Stimulated activated CD8-positive, alpha-beta memory T cell treated with anti-CD3 and anti-CD28 coated beads, Interleukin-4, amount 100 ng/mL, for 4 hours (primary cell): Measurements from ENCODE around the gene ARFGEF3.

Experiments
- DNase-seq, 2 donors: peaks; one replicate each; pipeline ENCODE4 v3.0.0-alpha.2; 2020; ENCODE audit warnings: low read depth in 2 of 2, low spot score in 1 of 2

The ARFGEF3 gene

DNA sequence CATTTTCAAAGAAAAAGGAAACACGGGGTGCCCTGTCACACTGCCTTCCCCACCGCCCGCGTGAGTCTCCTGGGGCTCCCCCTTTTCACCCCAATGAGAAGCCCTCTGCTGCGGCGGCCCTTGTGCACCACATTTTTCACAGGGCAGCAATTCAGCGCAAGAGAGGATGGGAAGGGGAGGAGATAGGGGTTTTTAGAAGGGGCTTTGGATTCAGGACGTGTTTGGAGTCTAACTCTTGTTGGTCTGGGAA, 726 bp upstream of the ARFGEF3 start:
- DNase-seq: no peak

DNA sequence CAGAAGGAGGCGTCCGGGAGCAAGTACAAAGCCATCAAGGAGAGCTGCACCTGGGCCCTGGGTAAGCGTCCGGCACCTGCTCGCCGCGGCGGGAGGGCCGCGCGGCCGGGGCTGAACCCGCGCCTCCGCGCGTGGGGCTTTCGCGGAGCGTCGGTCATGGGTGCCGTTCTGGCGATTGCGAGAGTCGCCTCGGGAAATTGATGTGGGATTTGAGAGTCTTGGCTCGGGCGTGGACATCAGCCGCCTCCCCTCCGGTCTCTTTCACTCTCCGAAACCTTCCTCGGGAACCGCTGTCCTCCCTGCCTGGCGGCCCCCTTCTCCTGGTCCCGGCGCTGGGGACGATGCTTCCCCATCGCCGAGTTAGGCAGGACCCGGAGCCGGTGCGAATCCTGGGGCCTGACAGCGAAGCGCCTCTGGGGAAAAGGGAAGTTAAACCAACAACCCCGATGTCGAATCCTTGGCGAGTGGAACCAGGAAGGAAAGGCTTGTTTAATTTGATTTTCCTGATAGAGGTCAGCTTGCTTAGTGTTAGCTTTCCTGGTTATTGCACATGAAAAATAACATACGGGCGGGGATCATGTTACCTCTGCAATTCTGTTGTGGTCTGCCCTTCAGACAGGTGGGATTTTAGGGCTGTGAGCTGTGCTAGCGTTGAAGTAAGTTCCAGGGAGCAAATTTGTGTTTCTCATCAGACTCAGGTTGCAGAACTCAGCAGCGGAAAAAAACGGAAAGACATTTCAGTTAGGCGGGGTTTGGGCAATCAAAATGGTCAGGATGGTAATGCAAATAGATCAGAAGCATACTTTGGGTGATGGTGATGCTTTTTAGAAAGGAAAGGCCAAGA, 594 bp downstream of the ARFGEF3 start:
- no peak for DNase-seq

DNA sequence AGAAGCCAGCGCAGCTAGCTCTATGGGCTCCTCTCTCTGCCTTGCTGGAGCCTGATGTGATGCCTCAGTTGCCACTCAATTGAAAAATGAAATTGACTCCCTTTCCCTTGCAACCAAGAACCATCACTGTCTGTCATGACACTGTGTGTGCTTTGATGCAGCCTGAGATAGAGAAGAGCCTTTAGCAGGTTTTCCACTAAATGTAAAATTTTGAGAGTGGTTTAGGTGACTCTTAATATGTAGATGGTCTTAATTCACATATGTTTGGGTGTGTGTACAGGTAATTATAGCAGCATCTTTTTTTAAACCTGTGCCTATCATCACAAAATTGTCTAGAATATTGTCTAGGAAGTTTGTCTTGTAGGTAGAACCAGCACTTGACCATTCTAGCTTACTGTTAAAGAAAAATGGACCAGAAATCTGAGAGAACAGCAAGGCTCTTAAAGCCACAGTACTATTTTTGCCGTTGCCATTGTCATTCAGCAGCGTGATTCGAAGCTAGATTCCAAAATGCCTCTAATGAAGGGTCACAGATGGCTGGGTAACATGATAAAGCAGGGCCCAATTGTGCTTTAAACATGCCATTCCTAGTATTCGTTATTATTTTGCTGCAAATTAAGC, 1.3 kb downstream of the ARFGEF3 start:
- DNase-seq: no peak

DNA sequence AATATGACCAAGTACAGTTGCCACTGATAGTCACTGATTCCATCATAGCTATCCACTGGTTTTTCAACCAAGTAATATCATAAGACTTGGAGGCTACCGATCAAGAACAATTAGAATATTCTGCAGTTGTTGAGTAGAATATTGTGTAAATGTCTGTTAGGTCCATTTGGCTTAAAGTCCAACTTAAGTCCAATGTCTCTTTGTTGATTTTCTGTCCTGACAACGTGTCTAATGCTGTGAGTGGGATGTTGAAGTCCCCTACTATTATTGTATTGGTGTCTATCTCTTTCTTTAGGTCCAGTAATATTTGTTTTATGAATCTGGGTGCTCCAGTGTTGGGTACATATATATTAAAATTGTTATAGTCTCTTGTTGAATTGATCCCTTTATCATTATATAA, 13.9 kb downstream of the ARFGEF3 start:
- no peak for DNase-seq

DNA sequence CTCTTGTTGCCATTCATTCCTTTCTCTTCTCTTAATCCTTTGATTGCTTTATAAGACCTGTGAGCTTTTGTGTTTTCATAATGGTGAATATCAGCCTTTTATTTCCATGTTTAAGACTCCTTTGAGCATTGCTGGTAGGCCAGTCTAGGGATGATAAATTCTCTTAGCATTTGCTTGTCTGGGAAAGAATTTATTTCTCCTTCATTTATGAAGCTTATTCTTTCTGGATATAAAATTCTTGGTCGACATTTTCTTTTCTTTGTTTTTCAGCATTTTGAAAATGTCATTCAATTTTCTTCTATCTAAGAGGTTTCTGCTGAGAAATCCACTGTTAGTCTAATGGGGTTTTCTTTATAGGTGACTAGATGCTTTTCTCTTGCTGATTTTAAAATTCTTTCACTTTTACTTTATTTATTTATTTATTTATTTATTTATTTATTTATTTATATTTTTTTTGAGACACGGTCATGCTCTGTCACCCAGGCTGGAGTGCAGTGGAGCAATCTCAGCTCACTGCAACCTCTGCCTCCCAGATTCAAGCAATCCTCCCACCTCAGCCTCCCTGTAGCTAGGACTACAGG, 15.0 kb downstream of the ARFGEF3 start:
- DNase-seq: no peak

DNA sequence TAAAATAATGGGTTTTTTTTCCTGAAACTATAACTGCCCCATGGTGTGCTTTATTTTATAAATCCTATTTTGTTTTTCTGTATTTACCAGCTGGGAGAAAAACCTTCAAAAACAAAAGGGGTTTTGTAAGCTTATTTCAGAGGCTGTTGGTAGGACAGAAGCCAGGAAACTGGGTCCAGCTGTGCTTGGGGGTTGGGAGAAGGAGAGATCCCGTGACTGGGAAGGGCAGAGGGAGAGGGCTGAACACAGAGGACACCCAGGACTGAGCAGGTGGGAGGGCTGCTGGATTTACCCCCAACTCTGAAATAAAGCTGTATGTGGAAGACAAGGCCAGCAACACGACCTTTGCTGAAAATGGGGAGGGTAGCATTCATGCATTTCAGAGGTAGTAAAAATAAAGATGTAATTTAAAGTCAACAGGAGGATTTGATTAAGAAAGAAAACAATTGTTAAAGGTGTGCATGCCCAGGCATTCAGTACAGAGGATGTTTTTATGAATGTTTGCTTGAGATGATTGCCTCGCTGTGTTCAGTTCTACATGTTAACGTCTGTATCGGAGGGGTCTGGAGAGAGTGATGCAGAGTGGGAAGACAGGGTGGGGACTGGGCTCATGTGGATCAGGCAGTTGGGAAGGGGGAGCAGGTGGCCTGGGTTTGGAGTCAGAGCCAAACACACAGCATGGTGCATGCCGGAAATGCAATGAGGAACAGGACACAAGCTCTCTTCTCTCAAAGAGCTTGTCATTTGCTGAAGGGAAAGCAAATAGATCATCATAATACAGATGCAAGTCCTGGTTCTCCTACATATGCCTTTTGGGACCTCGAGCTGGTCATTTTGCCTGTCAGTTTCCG, 21.4 kb downstream of the ARFGEF3 start:
- DNase-seq: no peak

DNA sequence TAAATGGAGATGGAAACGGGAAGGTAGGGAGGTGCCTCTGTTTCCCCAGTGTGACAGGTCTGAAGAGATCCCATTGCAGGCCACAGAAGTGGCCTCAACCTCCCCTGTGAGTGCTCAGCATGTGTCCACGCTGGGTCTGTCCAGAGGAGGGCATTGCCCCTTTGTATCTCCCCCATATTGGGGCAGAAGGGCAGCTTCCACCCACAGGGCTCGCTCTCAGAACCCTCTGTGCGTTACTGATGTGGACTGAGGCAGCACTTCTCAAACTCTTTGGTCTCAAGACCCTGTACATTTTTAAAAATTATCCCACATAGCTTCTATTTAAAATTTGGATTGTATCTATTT, 22.0 kb downstream of the ARFGEF3 start:
- DNase-seq: no peak

DNA sequence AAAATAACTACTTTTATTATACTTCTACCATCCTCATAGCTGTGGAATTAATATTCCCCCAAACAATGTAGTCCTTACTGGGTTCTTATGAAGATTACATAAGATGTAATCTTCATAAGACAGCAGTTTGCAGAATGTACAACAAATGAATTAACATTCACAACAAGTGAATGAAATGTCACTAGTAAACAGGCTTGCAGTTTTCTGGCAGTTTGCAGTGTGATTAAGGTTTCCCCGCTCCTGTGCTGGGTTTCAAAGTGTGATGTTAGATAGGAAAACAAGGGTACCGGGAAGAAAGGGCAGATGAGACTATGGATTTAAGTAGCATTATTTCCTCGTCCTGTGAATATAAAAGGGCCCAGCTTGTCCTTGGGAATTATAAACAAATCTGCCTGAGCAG, 22.5 kb downstream of the ARFGEF3 start:
- DNase-seq: no peak

DNA sequence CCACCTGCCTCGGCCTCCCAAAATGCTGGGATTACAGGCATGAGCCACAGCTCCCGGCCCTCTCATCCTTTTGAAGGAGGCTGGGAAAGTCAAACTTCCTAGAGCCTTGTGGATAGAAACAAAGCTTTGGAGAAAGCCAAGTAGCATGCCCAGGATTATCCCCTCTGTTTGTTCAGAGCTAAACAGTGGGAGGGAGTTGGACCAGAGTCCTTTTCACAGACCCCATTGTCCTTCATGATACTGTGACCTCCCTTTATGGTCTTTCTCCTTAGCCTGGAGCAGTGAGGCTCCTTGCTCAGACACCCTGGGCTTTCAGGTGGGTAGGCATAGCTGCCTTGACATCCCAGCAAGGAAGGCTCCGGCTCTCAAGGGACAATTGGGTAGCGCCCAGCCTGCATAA, 25.4 kb downstream of the ARFGEF3 start:
- DNase-seq: no peak

DNA sequence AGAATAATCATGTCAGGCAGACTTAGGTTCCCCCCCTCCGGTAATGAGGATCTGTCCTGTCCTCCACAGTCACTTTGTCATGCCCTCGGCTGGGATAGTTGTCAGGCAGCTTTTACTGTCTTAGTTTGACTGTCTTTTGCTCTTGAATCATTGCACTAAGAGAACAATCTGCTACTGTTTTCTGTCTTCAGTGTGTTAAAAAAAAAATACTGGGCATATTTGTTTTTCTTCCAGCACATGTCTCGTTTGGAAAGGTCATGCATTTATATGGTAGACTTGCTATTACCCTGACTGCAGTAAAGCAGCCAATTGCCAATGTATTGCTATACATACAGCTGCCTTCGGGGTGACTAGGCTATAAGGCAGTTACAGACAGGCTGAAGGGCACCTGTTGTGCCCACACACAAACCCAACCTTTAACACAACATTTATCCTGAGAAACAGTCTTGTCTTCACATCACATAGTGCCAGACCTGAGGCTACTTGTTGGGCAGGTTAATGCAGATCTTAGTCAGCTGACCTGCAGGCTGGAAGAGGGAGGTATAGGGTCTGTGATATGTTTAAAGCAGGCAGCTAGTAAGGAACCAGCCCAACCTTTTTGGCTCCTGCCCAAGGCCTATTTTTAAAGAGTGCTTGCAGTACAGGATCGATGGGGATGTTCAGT, 26.7 kb downstream of the ARFGEF3 start:
- DNase-seq: no peak

DNA sequence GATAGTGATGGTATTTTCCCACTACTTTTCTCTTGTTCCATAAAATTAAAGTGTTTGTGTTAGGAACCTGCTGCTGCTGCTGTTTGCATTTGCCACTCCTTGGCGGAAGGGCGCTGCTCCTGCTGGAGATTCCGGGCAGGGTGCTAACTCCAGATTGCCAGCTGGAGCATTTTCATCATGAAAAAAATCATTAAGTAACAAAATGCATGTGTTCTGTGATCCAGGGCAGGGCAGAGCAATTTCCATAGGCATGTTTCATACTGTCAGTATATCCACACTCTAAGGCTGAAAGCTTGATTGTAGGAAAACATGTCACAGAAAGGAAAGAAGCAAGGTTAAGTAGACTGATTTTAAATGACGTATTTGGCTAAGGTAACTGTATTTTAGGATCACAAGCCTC, 32.5 kb downstream of the ARFGEF3 start:
- DNase-seq: no peak

DNA sequence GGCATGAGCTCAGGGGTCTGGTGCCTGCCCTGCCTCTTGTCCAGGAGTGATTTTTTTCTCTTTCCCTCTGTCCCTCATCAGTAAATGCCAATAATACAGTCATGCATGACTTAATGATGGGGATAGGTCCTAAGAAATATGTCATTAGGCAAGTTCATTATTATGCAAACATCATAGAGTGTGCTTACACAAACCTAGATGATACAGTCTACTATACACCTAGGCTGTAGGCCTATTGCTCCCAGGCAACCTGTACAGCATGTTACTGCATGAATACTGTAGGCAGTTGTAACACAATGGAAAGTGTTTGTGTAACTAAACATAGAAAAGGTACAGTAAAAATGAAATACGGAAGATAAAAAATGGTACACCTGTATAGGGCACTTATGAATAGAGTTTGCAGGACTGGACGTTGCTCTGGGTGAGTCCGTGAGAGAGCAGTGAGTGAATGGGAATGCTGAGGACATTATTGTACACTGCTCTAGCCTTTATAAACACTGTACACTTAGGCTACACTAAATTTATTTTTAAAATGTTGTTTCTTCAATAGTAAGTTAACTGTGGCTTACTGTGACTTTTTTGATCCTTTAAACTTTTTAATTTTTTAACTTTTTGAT, 34.5 kb downstream of the ARFGEF3 start:
- DNase-seq: no peak

DNA sequence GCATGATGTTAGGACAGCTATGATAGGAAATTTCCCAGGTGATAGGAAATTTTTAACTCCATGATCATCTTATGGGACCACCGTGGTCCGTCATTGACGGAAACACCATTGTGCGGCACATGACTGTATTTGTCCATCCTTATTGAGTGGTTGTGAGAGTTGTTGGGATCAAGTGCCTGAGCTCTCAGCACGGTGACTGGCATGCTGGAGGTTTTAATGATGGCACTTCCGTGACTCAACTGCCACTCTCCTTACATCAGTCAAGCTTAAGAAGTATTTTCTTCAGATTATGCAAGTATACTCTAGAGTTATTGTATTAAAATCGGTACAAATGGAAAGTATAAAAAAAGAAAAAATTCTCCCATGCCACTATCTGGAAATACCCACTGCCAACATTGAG, 35.8 kb downstream of the ARFGEF3 start:
- no peak for DNase-seq

DNA sequence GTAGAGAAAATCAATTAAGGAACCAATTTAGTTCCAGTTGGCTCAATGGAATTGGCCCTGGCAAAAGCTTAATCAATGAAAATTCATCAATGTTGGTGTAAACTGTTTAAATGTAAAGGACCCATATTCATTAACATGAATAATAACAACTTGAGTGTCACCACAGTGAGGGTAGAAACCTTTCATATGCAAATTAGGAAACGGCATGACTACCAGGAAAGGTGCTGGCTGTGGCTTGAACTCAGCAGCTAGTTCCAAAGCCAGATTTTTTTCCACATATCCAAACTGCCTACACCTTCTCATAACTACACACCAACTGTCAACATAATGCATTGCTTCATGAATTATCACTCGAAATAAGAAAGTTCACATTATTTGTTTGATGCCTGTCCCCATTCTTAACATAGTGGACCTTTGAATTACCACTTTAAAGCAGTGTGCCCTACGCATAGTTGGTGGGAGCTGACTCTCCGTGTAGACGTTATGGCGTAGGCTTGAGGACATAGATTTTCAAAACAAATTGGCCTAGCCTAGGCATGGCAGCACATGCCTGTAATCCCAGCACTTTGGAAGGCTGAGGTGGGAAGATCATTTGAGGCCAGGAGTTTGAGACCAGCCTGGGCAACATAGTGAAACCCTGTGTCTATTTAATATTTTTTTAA, 36.8 kb downstream of the ARFGEF3 start:
- no peak for DNase-seq

DNA sequence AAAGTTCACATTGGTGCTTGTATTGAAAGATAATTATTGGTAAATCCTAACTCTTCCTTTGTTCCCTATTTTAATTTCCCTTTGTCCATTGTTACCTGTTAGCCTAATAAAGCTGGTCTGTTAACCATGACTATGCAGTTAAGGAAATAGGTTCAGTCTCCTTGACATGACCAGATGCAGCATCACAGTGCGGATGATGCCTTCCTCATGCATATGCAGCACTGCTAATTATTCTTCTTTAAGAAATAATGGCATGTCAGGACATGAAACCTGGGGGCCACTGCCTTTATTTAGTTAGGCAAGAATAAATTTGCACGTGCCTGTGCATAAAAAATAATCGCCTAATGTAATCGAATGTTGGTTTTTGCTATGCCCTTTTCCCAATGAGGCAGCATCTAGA, 40.1 kb downstream of the ARFGEF3 start:
- no peak for DNase-seq

DNA sequence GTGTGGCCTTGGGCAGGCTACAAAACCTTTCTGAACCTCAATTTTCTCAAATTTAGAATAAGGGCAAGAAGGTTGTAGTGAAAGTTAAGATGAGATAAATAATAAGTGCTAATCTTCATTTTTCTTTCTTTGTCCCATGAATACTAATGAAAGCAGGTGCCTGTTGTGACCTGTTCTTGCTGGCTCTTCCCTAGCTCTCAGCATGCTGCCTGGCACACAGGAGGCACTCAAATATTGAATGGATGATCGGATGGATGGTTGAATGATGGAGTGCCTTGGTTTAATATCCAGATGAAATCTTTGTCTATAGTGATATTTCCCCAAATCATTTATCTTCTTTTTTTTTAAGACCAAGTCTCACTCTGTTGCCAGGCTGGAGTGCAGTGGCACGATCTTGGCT, 41.6 kb downstream of the ARFGEF3 start:
- DNase-seq: no peak

DNA sequence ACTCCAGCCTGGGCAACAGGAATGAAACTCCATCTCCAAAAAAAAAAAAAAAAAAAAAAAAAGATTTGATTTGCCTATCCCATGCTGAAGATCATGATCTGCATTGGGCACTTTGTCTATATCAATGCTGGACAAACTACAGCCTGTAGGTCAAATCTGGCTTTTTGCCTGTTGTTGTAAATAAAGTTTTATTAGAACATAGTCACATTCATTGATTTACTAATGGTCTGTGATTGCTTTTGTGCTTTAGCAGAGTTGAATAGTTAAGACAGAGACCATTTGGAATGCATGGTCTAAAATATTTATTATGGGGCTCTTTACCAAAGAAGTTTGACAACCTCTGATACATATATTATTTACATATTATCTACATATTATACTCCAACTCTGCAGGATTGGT, 42.6 kb downstream of the ARFGEF3 start:
- no peak for DNase-seq

DNA sequence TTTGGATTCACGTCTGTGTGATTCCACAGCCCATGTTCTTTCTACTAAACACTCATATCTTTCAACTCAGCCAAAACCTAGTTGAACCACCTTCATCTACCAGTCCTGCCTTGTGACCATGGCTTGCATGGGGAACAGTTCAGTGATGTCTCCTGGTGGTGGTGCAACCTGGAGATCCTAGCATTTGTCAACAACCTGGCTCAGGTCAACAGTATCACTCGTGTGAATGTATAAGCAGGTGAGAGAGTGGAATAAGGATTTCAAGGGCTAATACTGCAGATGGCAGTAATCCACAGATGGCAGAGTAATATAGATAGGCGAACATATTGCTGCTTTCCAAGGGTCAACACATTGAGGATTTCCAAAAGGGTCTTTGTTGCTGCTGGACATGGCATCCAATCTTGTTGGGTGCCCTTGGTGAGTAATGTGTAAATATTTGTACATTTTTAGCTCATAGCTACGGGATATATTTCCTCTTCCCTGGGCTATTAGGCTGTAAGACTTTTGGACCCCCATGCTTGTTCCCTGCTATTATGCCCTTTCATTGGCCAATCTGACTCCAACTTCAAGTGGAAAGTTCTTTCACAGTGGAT, 43.1 kb downstream of the ARFGEF3 start:
- no peak for DNase-seq

DNA sequence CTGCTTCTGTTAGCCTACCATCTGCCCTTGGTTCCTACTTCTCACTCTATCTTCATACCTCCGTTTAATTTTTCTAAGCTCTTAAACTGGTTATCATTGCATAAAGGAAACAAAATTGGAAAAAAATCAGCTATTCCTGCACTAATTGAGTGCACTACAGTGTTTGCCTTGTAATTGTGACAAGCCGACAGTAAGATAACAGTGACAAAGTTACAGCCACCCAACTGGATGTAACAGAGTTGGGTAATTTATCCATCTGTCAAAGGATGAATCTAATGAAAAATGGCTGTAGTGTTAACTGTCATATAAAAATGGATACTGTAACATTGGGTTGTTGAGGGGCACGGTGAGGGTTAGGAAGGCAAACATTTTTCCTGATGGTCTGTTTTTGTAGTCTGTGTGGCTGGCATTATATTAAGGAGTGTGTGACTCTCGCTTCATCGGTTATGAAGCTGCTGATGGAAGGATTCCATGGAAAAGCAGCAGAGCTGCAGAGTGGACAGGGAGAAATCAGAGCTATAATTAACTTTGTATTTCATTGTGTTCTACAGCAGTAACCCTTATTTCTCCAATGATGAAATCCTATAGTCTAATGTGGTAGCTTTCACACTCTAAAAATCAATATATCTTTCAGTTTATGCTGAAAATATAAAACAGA, 43.8 kb downstream of the ARFGEF3 start:
- no peak for DNase-seq

DNA sequence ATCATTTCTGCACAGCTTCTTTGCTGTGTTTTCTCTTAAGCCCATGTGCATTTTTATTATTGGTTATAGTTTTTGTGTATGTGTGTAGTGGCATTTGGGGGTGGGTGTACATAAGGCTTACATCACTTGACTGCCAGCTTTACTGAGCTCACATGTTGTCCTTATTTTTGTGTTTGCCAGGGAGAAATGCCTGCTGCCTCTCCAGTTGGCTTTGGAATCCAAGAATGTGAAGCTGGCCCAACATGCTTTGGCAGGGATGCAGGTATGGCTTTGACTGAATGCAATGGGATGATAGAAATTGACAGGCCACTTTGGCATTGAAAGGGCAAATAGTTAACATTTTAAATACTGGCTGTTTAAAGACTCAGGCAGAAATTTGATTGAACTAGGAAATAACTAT, 45.1 kb downstream of the ARFGEF3 start:
- DNase-seq: no peak
